ENCODE data around the gene CCDC85B. TPM values are rescaled to one million over a fixed set of nuclear protein-coding genes. Genes with fewer than 3 reads are reported as not detected.
A peak's percentile ranks its signal among the peaks of the same experiment; 100 is the strongest.

Gene CCDC85B
- total and polyA plus RNA-seq, 2 of the 13 experiments (the other 11 are each of a cell fraction or from before 2014, with no cell fraction given), result 8.2 to 19.5 TPM

- TF ChIP-seq, protein P1, sequence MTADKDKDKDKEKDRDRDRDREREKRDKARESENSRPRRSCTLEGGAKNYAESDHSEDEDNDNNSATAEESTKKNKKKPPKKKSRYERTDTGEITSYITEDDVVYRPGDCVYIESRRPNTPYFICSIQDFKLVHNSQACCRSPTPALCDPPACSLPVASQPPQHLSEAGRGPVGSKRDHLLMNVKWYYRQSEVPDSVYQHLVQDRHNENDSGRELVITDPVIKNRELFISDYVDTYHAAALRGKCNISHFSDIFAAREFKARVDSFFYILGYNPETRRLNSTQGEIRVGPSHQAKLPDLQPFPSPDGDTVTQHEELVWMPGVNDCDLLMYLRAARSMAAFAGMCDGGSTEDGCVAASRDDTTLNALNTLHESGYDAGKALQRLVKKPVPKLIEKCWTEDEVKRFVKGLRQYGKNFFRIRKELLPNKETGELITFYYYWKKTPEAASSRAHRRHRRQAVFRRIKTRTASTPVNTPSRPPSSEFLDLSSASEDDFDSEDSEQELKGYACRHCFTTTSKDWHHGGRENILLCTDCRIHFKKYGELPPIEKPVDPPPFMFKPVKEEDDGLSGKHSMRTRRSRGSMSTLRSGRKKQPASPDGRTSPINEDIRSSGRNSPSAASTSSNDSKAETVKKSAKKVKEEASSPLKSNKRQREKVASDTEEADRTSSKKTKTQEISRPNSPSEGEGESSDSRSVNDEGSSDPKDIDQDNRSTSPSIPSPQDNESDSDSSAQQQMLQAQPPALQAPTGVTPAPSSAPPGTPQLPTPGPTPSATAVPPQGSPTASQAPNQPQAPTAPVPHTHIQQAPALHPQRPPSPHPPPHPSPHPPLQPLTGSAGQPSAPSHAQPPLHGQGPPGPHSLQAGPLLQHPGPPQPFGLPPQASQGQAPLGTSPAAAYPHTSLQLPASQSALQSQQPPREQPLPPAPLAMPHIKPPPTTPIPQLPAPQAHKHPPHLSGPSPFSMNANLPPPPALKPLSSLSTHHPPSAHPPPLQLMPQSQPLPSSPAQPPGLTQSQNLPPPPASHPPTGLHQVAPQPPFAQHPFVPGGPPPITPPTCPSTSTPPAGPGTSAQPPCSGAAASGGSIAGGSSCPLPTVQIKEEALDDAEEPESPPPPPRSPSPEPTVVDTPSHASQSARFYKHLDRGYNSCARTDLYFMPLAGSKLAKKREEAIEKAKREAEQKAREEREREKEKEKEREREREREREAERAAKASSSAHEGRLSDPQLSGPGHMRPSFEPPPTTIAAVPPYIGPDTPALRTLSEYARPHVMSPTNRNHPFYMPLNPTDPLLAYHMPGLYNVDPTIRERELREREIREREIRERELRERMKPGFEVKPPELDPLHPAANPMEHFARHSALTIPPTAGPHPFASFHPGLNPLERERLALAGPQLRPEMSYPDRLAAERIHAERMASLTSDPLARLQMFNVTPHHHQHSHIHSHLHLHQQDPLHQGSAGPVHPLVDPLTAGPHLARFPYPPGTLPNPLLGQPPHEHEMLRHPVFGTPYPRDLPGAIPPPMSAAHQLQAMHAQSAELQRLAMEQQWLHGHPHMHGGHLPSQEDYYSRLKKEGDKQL (CRISPR knock-in tag; IDR thresholded peaks at IDR 0.05; ENCODE audit: low read depth), result 0 out of 2 replicates have a peak, but pooled peaks have one; percentile 30
- TF ChIP-seq KIAA2018 (CRISPR knock-in tag; IDR thresholded peaks at IDR 0.05; ENCODE audit: borderline replicate concordance) (0 out of 2 replicates have a peak, but pooled peaks have one; percentile 79), ZNF781 (CRISPR knock-in tag; IDR thresholded peaks at IDR 0.05; ENCODE audit: borderline replicate concordance, not compliant biosample characterization) (no peak), TAF15 (IDR thresholded peaks at IDR 0.05; ENCODE audit: low read depth, low read length, poor library complexity, severe bottlenecking) (peak; percentile 84), ZSCAN29 (CRISPR knock-in tag; conservative IDR thresholded peaks at IDR 0.05) (no peak), POLR2AphosphoS2 (IDR thresholded peaks at IDR 0.05; ENCODE audit: low read depth, low read length) (peak; percentile 88), ZFY (CRISPR knock-in tag; IDR thresholded peaks at IDR 0.05) (peak; percentile 86), ZNF558 (CRISPR knock-in tag; IDR thresholded peaks at IDR 0.05; ENCODE audit: borderline replicate concordance) (no peak), DNMT3B (CRISPR knock-in tag; conservative IDR thresholded peaks at IDR 0.05) (no peak)
- TF ChIP-seq, protein P2, sequence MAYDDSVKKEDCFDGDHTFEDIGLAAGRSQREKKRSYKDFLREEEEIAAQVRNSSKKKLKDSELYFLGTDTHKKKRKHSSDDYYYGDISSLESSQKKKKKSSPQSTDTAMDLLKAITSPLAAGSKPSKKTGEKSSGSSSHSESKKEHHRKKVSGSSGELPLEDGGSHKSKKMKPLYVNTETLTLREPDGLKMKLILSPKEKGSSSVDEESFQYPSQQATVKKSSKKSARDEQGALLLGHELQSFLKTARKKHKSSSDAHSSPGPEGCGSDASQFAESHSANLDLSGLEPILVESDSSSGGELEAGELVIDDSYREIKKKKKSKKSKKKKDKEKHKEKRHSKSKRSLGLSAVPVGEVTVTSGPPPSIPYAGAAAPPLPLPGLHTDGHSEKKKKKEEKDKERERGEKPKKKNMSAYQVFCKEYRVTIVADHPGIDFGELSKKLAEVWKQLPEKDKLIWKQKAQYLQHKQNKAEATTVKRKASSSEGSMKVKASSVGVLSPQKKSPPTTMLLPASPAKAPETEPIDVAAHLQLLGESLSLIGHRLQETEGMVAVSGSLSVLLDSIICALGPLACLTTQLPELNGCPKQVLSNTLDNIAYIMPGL (CRISPR knock-in tag; IDR thresholded peaks at IDR 0.05; ENCODE audit: borderline replicate concordance in 1 of 2, low read depth in 1 of 2), result peak; percentile 46 to 62; a peak in 2 of 4 replicates
Measured at GRCh38 chr11:65857853-65858680, 32.4 kb upstream of the CCDC85B start, which contains the start of gene CFL1 (continued).

All from HepG2 (cell line).